ENCODE data around the gene PGM3. TPM values are rescaled to one million over a fixed set of nuclear protein-coding genes. Genes with fewer than 3 reads are reported as not detected.

Gene PGM3
- total RNA-seq, 1 donor from 2014 or later = 50.4 TPM

- DNase-seq (ENCODE audit: low spot score) = no peak
Measured at GRCh38 chr6:83119742-83120300, 73.2 kb downstream of the PGM3 start.

- DNase-seq (ENCODE audit: low spot score) = no peak
Measured at GRCh38 chr6:83117802-83118201, 75.3 kb downstream of the PGM3 start.

Other genes starting within 250 kb of the PGM3 start
- 3.6 TPM for gene UBE3D, start 127.4 kb downstream of the PGM3 start, total RNA-seq
- 25.7 TPM for gene DOP1A, start 125.6 kb downstream of the PGM3 start, total RNA-seq
- 5.9 TPM for gene RWDD2A, start 92 bp upstream of the PGM3 start, total RNA-seq
- gene ME1, start 237.8 kb upstream of the PGM3 start, total RNA-seq = 30.2 TPM